IMR-90 (cell line): ENCODE results near the gene ACSL1.

ENCODE experiments used
- BHLHE40 ChIP-seq: fragments of 150-350 bp; IDR thresholded peaks from 2 replicates; pipeline ENCODE4 v1.6.1; 2016; ENCODE audit warnings: mild to moderate bottlenecking, low read depth, low read length
- CHD1 ChIP-seq: IDR thresholded peaks from 2 replicates; pipeline ENCODE4 v1.6.1; 2012; ENCODE audit warnings: low read depth, low read length, improper control_type of control experiment
- CTCF ChIP-seq: conservative IDR thresholded peaks from 2 replicates; pipeline ENCODE4 v1.5.1; 2012; ENCODE audit warnings: mild to moderate bottlenecking, low read depth, low read length, improper control_type of control experiment
- ELK1 ChIP-seq: fragments of 150-350 bp; IDR thresholded peaks from 2 replicates; pipeline ENCODE4 v1.6.1; 2016; ENCODE audit warnings: low read depth, mild to moderate bottlenecking, low read length, moderate library complexity, borderline replicate concordance
- MAFK ChIP-seq: IDR thresholded peaks from 2 replicates; pipeline ENCODE4 v1.6.1; 2012; ENCODE audit warnings: low read depth, low read length, improper control_type of control experiment
- MAZ ChIP-seq: IDR thresholded peaks from 2 replicates; pipeline ENCODE4 v1.6.1; 2012; ENCODE audit warnings: low read depth, mild to moderate bottlenecking, low read length, improper control_type of control experiment, moderate library complexity, borderline replicate concordance
- MXI1 ChIP-seq: IDR thresholded peaks from 2 replicates; pipeline ENCODE4 v1.6.1; 2012; ENCODE audit warnings: low read depth, mild to moderate bottlenecking, low read length, moderate library complexity, borderline replicate concordance
- POLR2A ChIP-seq: IDR thresholded peaks from 2 replicates; pipeline ENCODE4 v1.6.1; 2012; ENCODE audit warnings: mild to moderate bottlenecking, low read depth, low read length
- RAD21 ChIP-seq: IDR thresholded peaks from 2 replicates; pipeline ENCODE4 v1.6.1; 2012; ENCODE audit warnings: low read length, improper control_type of control experiment
- RCOR1 ChIP-seq: IDR thresholded peaks from 2 replicates; pipeline ENCODE4 v1.6.1; 2012; ENCODE audit warnings: mild to moderate bottlenecking, low read length, improper control_type of control experiment; ENCODE audit not compliant: insufficient replicate concordance
- RFX5 ChIP-seq: IDR thresholded peaks from 2 replicates; pipeline ENCODE4 v1.8.0; 2012; ENCODE audit warnings: low read depth, mild to moderate bottlenecking, low read length, moderate library complexity
- SMC3 ChIP-seq: fragments of 150-350 bp; IDR thresholded peaks from 2 replicates; pipeline ENCODE4 v1.6.1; 2016; ENCODE audit warnings: low read depth, mild to moderate bottlenecking, antibody characterized with exemption, low read length, moderate library complexity
- USF2 ChIP-seq: fragments of 150-350 bp; IDR thresholded peaks from 2 replicates; pipeline ENCODE4 v1.6.1; 2017; ENCODE audit warnings: mild to moderate bottlenecking, antibody characterized with exemption, low read length, low read depth

- no peak for TF ChIP-seq BHLHE40
- TF ChIP-seq CTCF, result no peak
- no peak for TF ChIP-seq MXI1
- TF ChIP-seq RFX5, result no peak
- no peak for TF ChIP-seq MAZ
- TF ChIP-seq RAD21, result no peak
- no peak for TF ChIP-seq POLR2A
- no peak for TF ChIP-seq SMC3
- TF ChIP-seq USF2, result no peak
- TF ChIP-seq MAFK, result no peak
- TF ChIP-seq RCOR1, result no peak
- TF ChIP-seq ELK1, result no peak
- no peak for TF ChIP-seq CHD1
Observed at GRCh38 chr4:184747034-184747830, 78.5 kb downstream of the ACSL1 start.
